ENCODE measurements around the gene KRT12. TPM values are rescaled to one million over a fixed set of nuclear protein-coding genes. Genes with fewer than 3 reads are reported as not detected.

Gene KRT12
- total RNA-seq, 1 donor from 2014 or later, result not detected

DNA sequence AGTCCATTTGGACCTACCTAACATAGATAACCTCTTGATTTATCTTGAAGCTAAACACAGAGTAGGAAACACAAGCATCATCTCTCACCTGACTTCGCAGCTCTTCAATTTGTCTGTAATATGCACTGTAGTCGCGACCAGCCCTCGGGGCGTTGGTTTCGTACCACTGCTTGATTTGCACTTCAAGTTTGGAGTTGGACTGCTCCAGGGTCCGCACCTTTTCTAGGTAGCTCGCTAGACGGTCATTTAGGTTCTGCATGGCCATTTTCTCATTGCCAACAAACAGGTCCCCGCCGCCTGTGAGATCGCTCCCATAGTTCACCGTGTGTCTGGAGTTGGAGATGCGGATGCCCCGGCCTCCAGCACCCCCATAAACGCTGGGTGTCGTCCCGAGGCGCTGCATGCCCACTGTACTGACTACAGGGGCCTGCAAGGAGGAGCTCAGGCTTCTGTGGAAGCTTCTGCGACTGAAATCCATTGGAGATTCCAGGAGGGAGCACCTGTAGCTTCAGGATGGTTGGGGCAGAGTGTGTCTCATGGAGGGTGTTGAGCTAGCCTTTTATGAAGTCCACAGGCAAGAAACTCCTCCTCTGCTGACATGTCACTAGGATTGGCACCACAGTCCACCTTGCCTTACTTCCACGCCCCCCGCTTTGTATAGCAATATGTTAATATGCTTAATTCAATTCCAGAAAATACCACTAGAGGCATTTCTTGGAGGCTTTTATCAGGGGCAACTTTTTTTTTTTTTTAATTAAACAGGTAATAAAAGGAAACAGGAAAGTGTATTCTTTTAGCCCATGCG lies 17.9 kb upstream of the KRT12 start, which contains the start of gene KRT20:
Gene KRT20, minus strand, starts transcription at position 535 of the 805 bp plus-strand sequence. Its CDS starts 57 bp downstream, at position 478.
- DNase-seq (ENCODE audit: low read depth), result no peak
- H3K4me3 ChIP-seq (ENCODE audit: low read depth, low read length), result no peak within 1 kb of the TSS
- TF ChIP-seq, protein P1, sequence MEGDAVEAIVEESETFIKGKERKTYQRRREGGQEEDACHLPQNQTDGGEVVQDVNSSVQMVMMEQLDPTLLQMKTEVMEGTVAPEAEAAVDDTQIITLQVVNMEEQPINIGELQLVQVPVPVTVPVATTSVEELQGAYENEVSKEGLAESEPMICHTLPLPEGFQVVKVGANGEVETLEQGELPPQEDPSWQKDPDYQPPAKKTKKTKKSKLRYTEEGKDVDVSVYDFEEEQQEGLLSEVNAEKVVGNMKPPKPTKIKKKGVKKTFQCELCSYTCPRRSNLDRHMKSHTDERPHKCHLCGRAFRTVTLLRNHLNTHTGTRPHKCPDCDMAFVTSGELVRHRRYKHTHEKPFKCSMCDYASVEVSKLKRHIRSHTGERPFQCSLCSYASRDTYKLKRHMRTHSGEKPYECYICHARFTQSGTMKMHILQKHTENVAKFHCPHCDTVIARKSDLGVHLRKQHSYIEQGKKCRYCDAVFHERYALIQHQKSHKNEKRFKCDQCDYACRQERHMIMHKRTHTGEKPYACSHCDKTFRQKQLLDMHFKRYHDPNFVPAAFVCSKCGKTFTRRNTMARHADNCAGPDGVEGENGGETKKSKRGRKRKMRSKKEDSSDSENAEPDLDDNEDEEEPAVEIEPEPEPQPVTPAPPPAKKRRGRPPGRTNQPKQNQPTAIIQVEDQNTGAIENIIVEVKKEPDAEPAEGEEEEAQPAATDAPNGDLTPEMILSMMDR (conservative IDR thresholded peaks at IDR 0.05; ENCODE audit: low read depth, low read length), result peak; percentile 30

DNA sequence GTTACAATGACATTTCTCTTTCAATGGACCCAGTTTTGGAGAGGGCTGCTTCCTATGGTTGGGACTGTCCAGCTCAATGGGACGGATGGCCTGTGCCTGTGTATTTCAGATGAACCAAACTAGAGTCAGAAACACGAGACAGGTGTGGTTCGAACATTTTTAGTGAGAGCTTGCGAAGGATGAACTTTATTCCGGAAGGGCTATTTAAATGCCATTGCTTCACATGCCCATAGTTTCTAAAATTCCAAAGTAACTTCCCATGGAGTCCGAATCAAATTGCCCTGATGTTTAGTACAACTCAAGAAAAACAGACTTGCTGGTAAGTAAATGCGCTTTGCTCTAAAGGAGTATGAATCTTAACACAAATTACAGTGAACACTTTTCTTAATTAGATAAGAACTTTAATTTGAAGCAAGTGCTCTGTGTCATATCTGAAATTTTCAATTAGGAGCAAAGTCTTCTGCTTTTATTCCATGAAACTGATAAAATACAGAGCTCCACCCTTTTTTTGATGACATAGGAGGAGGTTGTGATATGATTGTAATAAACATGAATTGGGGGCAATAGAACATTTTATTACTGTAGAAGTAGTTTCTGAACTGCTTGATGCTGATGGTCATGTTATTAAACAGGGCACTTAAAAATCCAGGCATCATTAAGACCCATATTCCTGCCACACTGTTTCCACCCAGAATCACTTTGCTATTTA lies 16.8 kb upstream of the KRT12 start:
- no peak overlapping the region for H3K4me3 ChIP-seq (ENCODE audit: low read depth, low read length)
- no peak for DNase-seq (ENCODE audit: low read depth)
- TF ChIP-seq, protein P1 (conservative IDR thresholded peaks at IDR 0.05; ENCODE audit: low read depth, low read length), result no peak

DNA sequence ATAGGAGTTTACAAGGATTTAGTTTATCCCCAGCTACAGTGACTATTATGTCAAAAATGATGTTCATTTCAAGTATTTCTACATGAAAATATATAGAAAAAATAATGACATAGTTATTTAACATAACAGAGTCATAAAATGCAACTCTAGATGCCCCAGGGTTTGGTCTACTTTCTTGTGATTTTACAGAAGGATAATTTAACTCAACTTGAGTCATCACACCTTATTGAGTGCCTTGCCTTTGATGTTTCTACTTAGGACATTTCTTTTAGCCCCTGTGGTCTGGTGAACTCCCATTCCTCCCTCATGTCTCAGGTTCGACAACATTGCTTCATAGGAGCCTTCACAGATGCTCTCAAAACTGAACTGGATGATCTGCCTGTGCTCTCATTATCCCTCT lies 16.0 kb upstream of the KRT12 start:
- TF ChIP-seq, protein P1 (conservative IDR thresholded peaks at IDR 0.05; ENCODE audit: low read depth, low read length), result no peak
- no peak overlapping the region for H3K4me3 ChIP-seq (ENCODE audit: low read depth, low read length)
- no peak for DNase-seq (ENCODE audit: low read depth)

DNA sequence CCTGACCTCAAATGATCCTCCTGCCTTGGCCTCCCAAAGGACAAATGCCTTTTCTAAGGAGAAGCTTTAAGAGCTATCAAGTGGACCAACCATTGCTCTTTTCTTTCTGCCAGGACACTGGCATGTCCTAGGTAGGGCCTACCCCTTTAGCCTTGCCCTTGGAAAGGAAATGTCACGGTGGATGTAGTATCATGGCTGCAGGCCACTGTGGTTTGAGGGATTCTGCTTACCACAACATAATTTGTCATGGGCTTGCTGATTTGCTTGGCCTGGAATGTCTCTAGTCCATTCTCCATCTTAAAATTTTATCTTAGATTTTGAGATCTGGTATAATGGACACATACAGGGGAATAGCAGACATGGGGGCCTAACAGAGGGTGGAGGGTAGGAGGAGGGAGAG lies 12.0 kb upstream of the KRT12 start:
- DNase-seq (ENCODE audit: low read depth), result no peak
- TF ChIP-seq, protein P1 (conservative IDR thresholded peaks at IDR 0.05; ENCODE audit: low read depth, low read length), result no peak
- no peak overlapping the region for H3K4me3 ChIP-seq (ENCODE audit: low read depth, low read length)

DNA sequence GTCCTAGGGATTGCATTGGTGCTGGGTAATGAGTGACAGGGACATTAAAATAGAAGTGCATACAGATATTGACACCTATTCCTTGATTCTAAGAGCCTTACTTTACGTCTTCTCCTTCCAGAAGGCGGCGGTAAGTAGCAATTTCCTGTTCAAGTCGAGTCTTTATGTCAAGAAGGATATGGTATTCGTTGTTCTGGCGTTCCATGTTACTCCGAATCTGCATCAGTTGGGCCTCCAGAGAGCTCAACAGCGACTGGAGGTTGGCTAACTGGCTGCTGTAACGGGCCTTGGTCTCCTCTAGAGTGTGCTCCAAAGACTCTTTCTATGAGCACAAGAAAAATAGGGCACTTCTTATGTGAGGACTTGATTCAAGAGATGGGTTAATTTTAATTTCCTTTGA lies 11.0 kb upstream of the KRT12 start:
- TF ChIP-seq, protein P1 (conservative IDR thresholded peaks at IDR 0.05; ENCODE audit: low read depth, low read length), result no peak
- no peak overlapping the region for H3K4me3 ChIP-seq (ENCODE audit: low read depth, low read length)
- DNase-seq (ENCODE audit: low read depth), result no peak

DNA sequence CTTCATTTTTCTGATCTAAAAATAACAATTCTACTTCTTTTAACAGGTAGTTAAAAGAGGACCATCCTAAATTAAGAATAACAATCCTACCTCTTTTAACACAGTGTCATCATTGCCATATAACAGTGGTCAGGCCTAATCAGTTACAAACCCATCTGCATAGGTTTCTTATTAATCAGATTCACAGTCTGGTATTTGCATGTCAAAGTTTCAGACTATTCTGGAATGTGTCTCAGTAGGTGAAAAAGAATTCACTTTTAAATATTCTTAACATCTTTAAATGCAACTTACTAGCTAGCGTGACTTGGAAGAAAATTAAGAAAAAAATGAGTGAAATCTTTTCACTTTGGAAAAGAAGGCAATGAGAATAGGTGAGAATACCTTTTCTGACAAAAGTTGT lies 6.8 kb upstream of the KRT12 start:
- no peak for DNase-seq (ENCODE audit: low read depth)
- no peak overlapping the region for H3K4me3 ChIP-seq (ENCODE audit: low read depth, low read length)
- TF ChIP-seq, protein P1 (conservative IDR thresholded peaks at IDR 0.05; ENCODE audit: low read depth, low read length), result no peak
